Measurements from ENCODE around the gene SNRPA1.

SNRPA1 gene

GRCh38 chr15:101327147-101327740 lies 32.2 kb upstream of the SNRPA1 start:
- Histone ChIP-seq H4K20me1 (ENCODE audit: insufficient read depth) (no peaks in the 10 kb centered on the region), H3K27ac (no peak overlapping the region), H3K27me3 (ENCODE audit: insufficient read depth, low read depth) (no peaks in the 10 kb centered on the region), H3K9ac (no peak overlapping the region), H3K79me2 (ENCODE audit: insufficient read depth, low read depth) (no peaks in the 10 kb centered on the region), H2AFZ (ENCODE audit: low read depth) (no peak overlapping the region), H3K4me3 (IDR thresholded peaks at IDR 0.05; ENCODE audit: insufficient read depth, low read depth, low read length) (no peak overlapping the region), H3K36me3 (ENCODE audit: insufficient read depth) (no peaks in the 10 kb centered on the region), H3K4me1 (ENCODE audit: low read depth, poor library complexity, severe bottlenecking) (no peaks in the 10 kb centered on the region), H3K4me2 (no peak overlapping the region)
- TF ChIP-seq, protein P1, sequence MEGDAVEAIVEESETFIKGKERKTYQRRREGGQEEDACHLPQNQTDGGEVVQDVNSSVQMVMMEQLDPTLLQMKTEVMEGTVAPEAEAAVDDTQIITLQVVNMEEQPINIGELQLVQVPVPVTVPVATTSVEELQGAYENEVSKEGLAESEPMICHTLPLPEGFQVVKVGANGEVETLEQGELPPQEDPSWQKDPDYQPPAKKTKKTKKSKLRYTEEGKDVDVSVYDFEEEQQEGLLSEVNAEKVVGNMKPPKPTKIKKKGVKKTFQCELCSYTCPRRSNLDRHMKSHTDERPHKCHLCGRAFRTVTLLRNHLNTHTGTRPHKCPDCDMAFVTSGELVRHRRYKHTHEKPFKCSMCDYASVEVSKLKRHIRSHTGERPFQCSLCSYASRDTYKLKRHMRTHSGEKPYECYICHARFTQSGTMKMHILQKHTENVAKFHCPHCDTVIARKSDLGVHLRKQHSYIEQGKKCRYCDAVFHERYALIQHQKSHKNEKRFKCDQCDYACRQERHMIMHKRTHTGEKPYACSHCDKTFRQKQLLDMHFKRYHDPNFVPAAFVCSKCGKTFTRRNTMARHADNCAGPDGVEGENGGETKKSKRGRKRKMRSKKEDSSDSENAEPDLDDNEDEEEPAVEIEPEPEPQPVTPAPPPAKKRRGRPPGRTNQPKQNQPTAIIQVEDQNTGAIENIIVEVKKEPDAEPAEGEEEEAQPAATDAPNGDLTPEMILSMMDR (conservative IDR thresholded peaks at IDR 0.05; ENCODE audit: low read depth, low read length), result no peak

DNA sequence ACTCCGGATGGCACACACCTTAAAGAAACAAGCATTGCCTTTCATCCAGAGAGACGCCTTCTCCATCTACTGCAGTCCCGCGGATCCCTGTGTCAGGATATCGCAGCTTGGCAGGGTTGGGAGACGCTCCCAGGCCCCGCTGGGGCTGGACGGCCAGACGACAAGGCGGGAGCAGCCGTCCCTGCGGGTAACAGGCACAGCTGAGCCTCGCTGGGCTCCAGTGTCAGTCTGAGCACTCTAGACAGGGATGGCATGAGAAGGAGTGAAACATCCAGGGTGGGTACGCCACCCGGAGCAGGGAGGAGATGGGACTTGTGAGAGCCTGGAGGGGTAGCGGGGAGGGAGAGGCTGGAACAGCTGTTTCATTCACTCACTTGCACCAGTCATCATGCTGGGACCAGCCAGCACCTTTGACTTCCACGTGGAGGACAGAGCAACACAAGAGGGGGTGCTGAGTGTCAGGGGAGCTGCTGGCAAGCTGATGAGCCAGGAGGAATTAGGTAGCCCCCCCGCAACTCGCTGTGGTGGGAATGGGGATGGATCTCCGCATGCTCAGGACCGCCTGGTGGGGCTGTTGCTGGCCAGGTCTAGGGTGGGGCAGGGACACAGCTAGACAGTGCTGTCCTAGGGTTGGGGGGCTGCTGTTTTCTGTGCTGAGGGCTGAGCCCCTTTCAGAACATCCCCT lies 31.6 kb upstream of the SNRPA1 start:
- Histone ChIP-seq H3K27me3 (ENCODE audit: insufficient read depth, low read depth) (no peaks in the 10 kb centered on the region), H3K36me3 (ENCODE audit: insufficient read depth) (no peaks in the 10 kb centered on the region), H3K4me2 (no peak overlapping the region)

DNA sequence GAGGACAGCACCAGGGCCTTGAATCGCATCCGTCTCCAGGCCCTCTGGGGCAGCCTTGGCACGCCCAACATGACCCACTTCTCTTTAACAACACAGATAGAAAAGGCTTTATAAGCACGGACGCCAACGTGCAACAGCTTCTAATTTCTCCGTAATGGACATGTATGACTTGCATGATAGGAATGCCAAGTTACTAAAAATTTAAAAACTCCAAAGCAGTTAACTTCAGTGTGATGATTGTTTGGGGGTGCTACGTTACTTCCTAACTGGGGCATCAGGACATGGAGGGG lies 30.9 kb upstream of the SNRPA1 start:
- no peak overlapping the region for H2AFZ ChIP-seq (ENCODE audit: low read depth)
- no peaks in the 10 kb centered on the region for H3K36me3 ChIP-seq (ENCODE audit: insufficient read depth)
- no peak overlapping the region for H3K27ac ChIP-seq

More for the DNA sequence above, 31.6 kb upstream of the SNRPA1 start:
- H3K4me1 ChIP-seq (ENCODE audit: low read depth, poor library complexity, severe bottlenecking), result no peaks in the 10 kb centered on the region
- no peak overlapping the region for H3K9ac ChIP-seq
- H3K79me2 ChIP-seq (ENCODE audit: insufficient read depth, low read depth), result no peaks in the 10 kb centered on the region
- H4K20me1 ChIP-seq (ENCODE audit: insufficient read depth), result no peaks in the 10 kb centered on the region
- no peak overlapping the region for H3K4me3 ChIP-seq (IDR thresholded peaks at IDR 0.05; ENCODE audit: insufficient read depth, low read depth, low read length)
- H3K27ac ChIP-seq, result no peak overlapping the region
- no peak overlapping the region for H2AFZ ChIP-seq (ENCODE audit: low read depth)
- TF ChIP-seq, protein P1 (conservative IDR thresholded peaks at IDR 0.05; ENCODE audit: low read depth, low read length), result no peak

DNA sequence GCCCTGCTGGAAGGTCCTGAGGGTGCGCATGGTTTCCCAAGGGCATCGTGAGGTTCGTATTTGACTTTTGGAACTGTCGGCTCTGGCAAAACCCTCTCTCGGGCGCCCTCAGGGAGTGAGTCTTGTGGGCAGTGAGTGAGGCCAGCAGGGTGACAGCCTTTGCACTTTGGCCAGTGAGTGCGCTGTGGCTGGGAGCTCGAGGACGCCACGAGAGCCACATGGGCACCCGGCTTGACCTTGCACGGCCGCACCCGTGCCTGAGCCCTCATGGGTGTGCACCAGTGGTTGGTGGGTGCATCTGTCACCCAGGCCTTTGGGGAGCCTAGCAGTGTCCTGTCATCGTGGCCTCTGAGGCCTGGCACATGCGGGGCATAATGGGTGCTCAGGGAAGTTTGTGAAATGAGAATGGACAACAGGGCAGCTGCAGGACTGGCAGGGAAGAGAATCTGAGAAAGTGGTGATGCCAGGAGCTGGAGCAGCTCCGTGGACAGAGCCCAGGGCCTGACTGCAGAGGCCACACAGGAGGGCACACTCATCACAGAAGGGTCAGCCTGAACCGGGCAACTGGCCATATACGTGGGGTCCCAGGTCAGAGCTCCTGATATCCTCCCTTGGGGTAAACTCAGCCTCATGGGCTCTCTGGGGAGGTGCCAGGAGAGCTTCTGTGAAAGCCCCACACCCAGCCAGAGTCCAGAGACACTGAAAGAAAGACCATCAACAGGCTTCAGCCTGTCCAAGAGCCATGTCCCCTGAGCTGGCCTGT lies 30.4 kb upstream of the SNRPA1 start:
- no peaks in the 10 kb centered on the region for H4K20me1 ChIP-seq (ENCODE audit: insufficient read depth)
- H3K27me3 ChIP-seq (ENCODE audit: insufficient read depth, low read depth), result no peaks in the 10 kb centered on the region
- H3K27ac ChIP-seq, result no peak overlapping the region
- no peak overlapping the region for H3K4me2 ChIP-seq
- TF ChIP-seq, protein P1 (conservative IDR thresholded peaks at IDR 0.05; ENCODE audit: low read depth, low read length), result no peak
- H3K4me3 ChIP-seq (IDR thresholded peaks at IDR 0.05; ENCODE audit: insufficient read depth, low read depth, low read length), result no peak overlapping the region
- no peaks in the 10 kb centered on the region for H3K36me3 ChIP-seq (ENCODE audit: insufficient read depth)
- H2AFZ ChIP-seq (ENCODE audit: low read depth), result no peak overlapping the region
- no peaks in the 10 kb centered on the region for H3K79me2 ChIP-seq (ENCODE audit: insufficient read depth, low read depth)
- no peak overlapping the region for H3K9ac ChIP-seq
- H3K4me1 ChIP-seq (ENCODE audit: low read depth, poor library complexity, severe bottlenecking), result no peaks in the 10 kb centered on the region

More for the DNA sequence above, 30.9 kb upstream of the SNRPA1 start:
- H4K20me1 ChIP-seq (ENCODE audit: insufficient read depth), result no peaks in the 10 kb centered on the region
- no peaks in the 10 kb centered on the region for H3K27me3 ChIP-seq (ENCODE audit: insufficient read depth, low read depth)
- H3K79me2 ChIP-seq (ENCODE audit: insufficient read depth, low read depth), result no peaks in the 10 kb centered on the region
- no peak overlapping the region for H3K9ac ChIP-seq
- TF ChIP-seq, protein P1 (conservative IDR thresholded peaks at IDR 0.05; ENCODE audit: low read depth, low read length), result no peak
- no peaks in the 10 kb centered on the region for H3K4me1 ChIP-seq (ENCODE audit: low read depth, poor library complexity, severe bottlenecking)
- no peak overlapping the region for H3K4me3 ChIP-seq (IDR thresholded peaks at IDR 0.05; ENCODE audit: insufficient read depth, low read depth, low read length)
- no peak overlapping the region for H3K4me2 ChIP-seq
